Measurements from ENCODE around the gene ANKRD17. TPM values are rescaled to one million over a fixed set of nuclear protein-coding genes. Genes with fewer than 3 reads are reported as not detected.

The ANKRD17 gene
- polyA plus RNA-seq, 1 donor from 2014 or later = 30.4 TPM

GRCh38 chr4:73037057-73037456 is 221.5 kb downstream of the ANKRD17 start:
- Histone ChIP-seq H3K9me2 (ENCODE audit: insufficient read depth, low read length) (no peaks in the 10 kb centered on the region), H3K4me3 (ENCODE audit: low read length) (no peak overlapping the region), H3K36me3 (ENCODE audit: insufficient read depth, low read length) (no peaks in the 10 kb centered on the region), H3K9me3 (ENCODE audit: low read length) (no peaks in the 10 kb centered on the region), H3K9ac (ENCODE audit: low read length) (no peak overlapping the region), H3K79me2 (replicated peaks; ENCODE audit: insufficient read depth, low read length) (no peaks in the 10 kb centered on the region), H3F3A (ENCODE audit: insufficient read depth, low read length, poor library complexity, severe bottlenecking) (no peaks in the 10 kb centered on the region), H3K27ac (ENCODE audit: low read length) (no peak overlapping the region), H2AFZ (ENCODE audit: low read depth, low read length) (no peak overlapping the region), H3K27me3 (ENCODE audit: insufficient read depth, low read depth, low read length) (no peaks in the 10 kb centered on the region), H4K20me1 (ENCODE audit: insufficient read depth) (no peaks in the 10 kb centered on the region), H3K4me2 (ENCODE audit: low read length) (no peak overlapping the region)
- no peak for TF ChIP-seq TAF1 (IDR thresholded peaks at IDR 0.05; ENCODE audit: low read depth)

DNA sequence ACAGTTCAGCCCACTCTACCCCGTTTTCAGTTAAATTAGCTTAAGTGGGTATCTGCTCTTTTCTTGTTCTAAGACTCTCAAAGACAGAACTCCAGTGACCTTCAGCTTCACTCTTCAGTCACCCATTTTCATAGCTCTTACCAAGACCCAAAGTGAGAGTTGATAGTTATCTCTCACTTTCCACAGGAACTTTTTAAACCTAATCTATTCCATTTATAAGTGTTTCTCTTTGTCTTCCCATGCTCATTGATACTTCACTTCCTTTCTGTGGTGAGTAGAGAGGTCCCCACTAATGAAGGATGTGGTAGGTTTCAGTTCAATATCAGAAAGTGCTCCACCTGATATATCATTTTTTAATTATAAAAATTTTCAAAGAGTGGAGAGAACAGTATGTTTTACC is 222.5 kb downstream of the ANKRD17 start:
- H3K9ac ChIP-seq (ENCODE audit: low read length) = no peak overlapping the region
- H3K27ac ChIP-seq (ENCODE audit: low read length) = no peak overlapping the region
- H3F3A ChIP-seq (ENCODE audit: insufficient read depth, low read length, poor library complexity, severe bottlenecking) = no peaks in the 10 kb centered on the region
- no peak overlapping the region for H3K4me2 ChIP-seq (ENCODE audit: low read length)
- H4K20me1 ChIP-seq (ENCODE audit: insufficient read depth) = no peaks in the 10 kb centered on the region
- H3K9me2 ChIP-seq (ENCODE audit: insufficient read depth, low read length) = no peaks in the 10 kb centered on the region
- H2AFZ ChIP-seq (ENCODE audit: low read depth, low read length) = no peak overlapping the region
- no peak overlapping the region for H3K4me3 ChIP-seq (ENCODE audit: low read length)
- no peaks in the 10 kb centered on the region for H3K79me2 ChIP-seq (replicated peaks; ENCODE audit: insufficient read depth, low read length)
- H3K36me3 ChIP-seq (ENCODE audit: insufficient read depth, low read length) = no peaks in the 10 kb centered on the region
- TF ChIP-seq EP300 (conservative IDR thresholded peaks at IDR 0.05; ENCODE audit: poor library complexity, severe bottlenecking) (no peak), CTCF (IDR thresholded peaks at IDR 0.05; ENCODE audit: poor library complexity, severe bottlenecking) (no peak), TAF1 (IDR thresholded peaks at IDR 0.05; ENCODE audit: low read depth) (no peak), RAD21 (conservative IDR thresholded peaks at IDR 0.05) (no peak), EZH2 (IDR thresholded peaks at IDR 0.05; ENCODE audit: borderline replicate concordance, insufficient read depth, low read length, poor library complexity, severe bottlenecking) (no peak), SMC3 (conservative IDR thresholded peaks at IDR 0.05; ENCODE audit: poor library complexity) (no peak), POLR2AphosphoS5 (IDR thresholded peaks at IDR 0.05) (no peak), MXI1 (conservative IDR thresholded peaks at IDR 0.05; ENCODE audit: poor library complexity, severe bottlenecking) (no peak)
- TF ChIP-seq, protein P1, sequence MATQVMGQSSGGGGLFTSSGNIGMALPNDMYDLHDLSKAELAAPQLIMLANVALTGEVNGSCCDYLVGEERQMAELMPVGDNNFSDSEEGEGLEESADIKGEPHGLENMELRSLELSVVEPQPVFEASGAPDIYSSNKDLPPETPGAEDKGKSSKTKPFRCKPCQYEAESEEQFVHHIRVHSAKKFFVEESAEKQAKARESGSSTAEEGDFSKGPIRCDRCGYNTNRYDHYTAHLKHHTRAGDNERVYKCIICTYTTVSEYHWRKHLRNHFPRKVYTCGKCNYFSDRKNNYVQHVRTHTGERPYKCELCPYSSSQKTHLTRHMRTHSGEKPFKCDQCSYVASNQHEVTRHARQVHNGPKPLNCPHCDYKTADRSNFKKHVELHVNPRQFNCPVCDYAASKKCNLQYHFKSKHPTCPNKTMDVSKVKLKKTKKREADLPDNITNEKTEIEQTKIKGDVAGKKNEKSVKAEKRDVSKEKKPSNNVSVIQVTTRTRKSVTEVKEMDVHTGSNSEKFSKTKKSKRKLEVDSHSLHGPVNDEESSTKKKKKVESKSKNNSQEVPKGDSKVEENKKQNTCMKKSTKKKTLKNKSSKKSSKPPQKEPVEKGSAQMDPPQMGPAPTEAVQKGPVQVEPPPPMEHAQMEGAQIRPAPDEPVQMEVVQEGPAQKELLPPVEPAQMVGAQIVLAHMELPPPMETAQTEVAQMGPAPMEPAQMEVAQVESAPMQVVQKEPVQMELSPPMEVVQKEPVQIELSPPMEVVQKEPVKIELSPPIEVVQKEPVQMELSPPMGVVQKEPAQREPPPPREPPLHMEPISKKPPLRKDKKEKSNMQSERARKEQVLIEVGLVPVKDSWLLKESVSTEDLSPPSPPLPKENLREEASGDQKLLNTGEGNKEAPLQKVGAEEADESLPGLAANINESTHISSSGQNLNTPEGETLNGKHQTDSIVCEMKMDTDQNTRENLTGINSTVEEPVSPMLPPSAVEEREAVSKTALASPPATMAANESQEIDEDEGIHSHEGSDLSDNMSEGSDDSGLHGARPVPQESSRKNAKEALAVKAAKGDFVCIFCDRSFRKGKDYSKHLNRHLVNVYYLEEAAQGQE (IDR thresholded peaks at IDR 0.05; ENCODE audit: borderline replicate concordance) = no peak
- H3K27me3 ChIP-seq (ENCODE audit: insufficient read depth, low read depth, low read length) = no peaks in the 10 kb centered on the region
- H3K9me3 ChIP-seq (ENCODE audit: low read length) = no peaks in the 10 kb centered on the region

DNA sequence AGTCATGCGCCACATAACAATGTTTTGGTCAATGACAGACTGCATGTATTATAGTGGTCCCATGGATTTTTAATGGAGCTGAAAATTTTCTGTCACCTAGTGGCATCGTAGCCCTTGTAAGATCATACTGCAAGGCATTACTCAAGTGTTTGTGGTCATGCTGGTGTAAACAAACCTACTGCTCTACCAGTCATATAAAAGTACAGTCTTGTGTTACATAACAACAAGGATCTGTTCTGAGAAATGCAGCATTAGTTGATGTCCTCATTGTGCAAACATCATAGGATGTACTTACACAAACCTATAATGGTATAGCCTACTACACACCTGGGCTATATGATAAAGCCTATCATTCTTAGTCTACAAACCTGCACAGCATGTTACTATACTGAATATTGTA is 223.7 kb downstream of the ANKRD17 start:
- H3K36me3 ChIP-seq (ENCODE audit: insufficient read depth, low read length) = no peaks in the 10 kb centered on the region
- H3K4me3 ChIP-seq (ENCODE audit: low read length) = no peak overlapping the region

More for the DNA sequence above, 223.7 kb downstream of the ANKRD17 start:
- Histone ChIP-seq H3K9me3 (ENCODE audit: low read length) (peaks cover 1% of the 10 kb centered on the region), H3K9ac (ENCODE audit: low read length) (no peak overlapping the region), H3K9me2 (ENCODE audit: insufficient read depth, low read length) (no peaks in the 10 kb centered on the region), H3F3A (ENCODE audit: insufficient read depth, low read length, poor library complexity, severe bottlenecking) (no peaks in the 10 kb centered on the region), H3K4me2 (ENCODE audit: low read length) (no peak overlapping the region), H3K79me2 (replicated peaks; ENCODE audit: insufficient read depth, low read length) (no peaks in the 10 kb centered on the region), H3K27ac (ENCODE audit: low read length) (no peak overlapping the region), H2AFZ (ENCODE audit: low read depth, low read length) (no peak overlapping the region), H3K27me3 (ENCODE audit: insufficient read depth, low read depth, low read length) (no peaks in the 10 kb centered on the region), H4K20me1 (ENCODE audit: insufficient read depth) (no peaks in the 10 kb centered on the region)
- no peak for TF ChIP-seq CTCF (IDR thresholded peaks at IDR 0.05; ENCODE audit: poor library complexity, severe bottlenecking)
- no peak for TF ChIP-seq TAF1 (IDR thresholded peaks at IDR 0.05; ENCODE audit: low read depth)
- no peak for TF ChIP-seq EZH2 (IDR thresholded peaks at IDR 0.05; ENCODE audit: borderline replicate concordance, insufficient read depth, low read length, poor library complexity, severe bottlenecking)
- no peak for TF ChIP-seq SMC3 (conservative IDR thresholded peaks at IDR 0.05; ENCODE audit: poor library complexity)
- no peak for TF ChIP-seq RAD21 (conservative IDR thresholded peaks at IDR 0.05)
- TF ChIP-seq, protein P1 (IDR thresholded peaks at IDR 0.05; ENCODE audit: borderline replicate concordance) = no peak
